Sigmoid colon (tissue), 4 donors: ENCODE data around the gene DTNA.

Experiments used
- CTCF ChIP-seq, 4 experiments: fragments of 450-650 bp in 3 of 4; fragments of 200-600 bp in 1 of 4; IDR thresholded peaks; one replicate each; pipeline ENCODE4 v1.5.1; 2016 to 2019; ENCODE audit warnings: antibody characterized with exemption in 4 of 4, mild to moderate bottlenecking in 3 of 4, moderate library complexity in 2 of 4
- EP300 ChIP-seq, 4 donors: sonication (generic); formaldehyde crosslinking; IDR thresholded peaks; one replicate each; pipeline ENCODE4 v1.6.1; 2017; ENCODE audit warnings: antibody characterized with exemption in 4 of 4
- POLR2A ChIP-seq, 2 donors: fragments of 450-650 bp; IDR thresholded peaks; one replicate each; pipeline ENCODE4 v1.6.1; 2016; ENCODE audit warnings: antibody characterized with exemption in 2 of 2, mild to moderate bottlenecking in 2 of 2, moderate library complexity in 2 of 2

- TF ChIP-seq CTCF (IDR thresholded peaks at IDR 0.05) (no peak), EP300 (IDR thresholded peaks at IDR 0.05) (no peak), POLR2A (IDR thresholded peaks at IDR 0.05) (no peak)
These were observed 180.5 kb downstream of the DTNA start for GRCh38 chr18:34890486-34891085.
